Measurements from ENCODE around the gene NPR3. TPM values are rescaled to one million over a fixed set of nuclear protein-coding genes. Genes with fewer than 3 reads are reported as not detected.

Gene NPR3
- total and polyA plus RNA-seq, 2 of the 8 experiments (the other 6 are each of a cell fraction or from before 2014, with no cell fraction given): not detected

- H3K4ac ChIP-seq (replicated peaks; ENCODE audit: insufficient read length, low read depth, low read length): no peak overlapping the region
- H2BK12ac ChIP-seq (ENCODE audit: low read depth, low read length): no peak overlapping the region
- no peaks in the 10 kb centered on the region for H3K23me2 ChIP-seq (ENCODE audit: low read depth, low read length)
- no peak overlapping the region for H3K4me3 ChIP-seq (ENCODE audit: extremely low read depth in 1 of 4, insufficient read depth in 2 of 4, low read depth in 3 of 4, low read length in 4 of 4)
- DNase-seq (ENCODE audit: low read depth in 1 of 2, low spot score in 2 of 2): no peak
- no peak overlapping the region for H4K5ac ChIP-seq (ENCODE audit: insufficient read length, low read depth, low read length)
- H3K36me3 ChIP-seq (ENCODE audit: control insufficient read depth in 2 of 4, insufficient read depth in 4 of 4, low read length in 3 of 4): no peaks in the 10 kb centered on the region; a peak in 1 of 8 replicates
- no peaks in the 10 kb centered on the region for H3K27me3 ChIP-seq (replicated peaks in 1 of 4; ENCODE audit: control insufficient read depth in 3 of 4, extremely low read depth in 1 of 4, insufficient read depth in 3 of 4, low read length in 3 of 4)
- H2BK20ac ChIP-seq (ENCODE audit: low read length): no peak overlapping the region
- no peak overlapping the region for H3K56ac ChIP-seq (replicated peaks; ENCODE audit: insufficient read length, low read depth, low read length)
- H4K91ac ChIP-seq (replicated peaks; ENCODE audit: insufficient read length, low read length): no peak overlapping the region
- no peak overlapping the region for H2BK120ac ChIP-seq (replicated peaks; ENCODE audit: low read depth, low read length)
- no peak overlapping the region for H3K14ac ChIP-seq (ENCODE audit: insufficient read length)
- no peak overlapping the region for H3K27ac ChIP-seq (ENCODE audit: low read depth, low read length)
- H3K4me2 ChIP-seq (ENCODE audit: insufficient read depth in 1 of 2, low read depth in 2 of 2, low read length in 2 of 2): no peak overlapping the region
- WGBS, 2 experiments (ENCODE audit: extremely low coverage in 1 of 2, insufficient coverage in 1 of 2, insufficient read length in 1 of 2, insufficient replicate concordance in 2 of 2, low coverage in 1 of 2, low lambda C conversion rate in 2 of 2, missing lambda C conversion rate in 1 of 2): 95% methylated on average over 6 of the region's 11 CpGs; no CpG with 5 or more reads in 1 of the 2 experiments
- no peak overlapping the region for H3K9ac ChIP-seq (replicated peaks in 1 of 4; ENCODE audit: extremely low read depth in 1 of 4, low read depth in 3 of 4, low read length in 3 of 4)
- ChIA-PET CTCF (ENCODE audit: partially characterized antibody) (interaction anchor here (0.8 to 1.6 kb wide), 4 partner anchors 10 to 173 kb away, joined by 3 to 4 read pairs (median 4); no protein-coding TSS in a partner anchor), POLR2A (ENCODE audit: partially characterized antibody) (interaction anchor here (0.8 kb wide), 1 partner anchor 11 kb away, joined by 3 read pairs; no protein-coding TSS in a partner anchor)
- H3K4me1 ChIP-seq (replicated peaks in 1 of 4; ENCODE audit: control insufficient read depth in 3 of 4, insufficient read depth in 4 of 4, low read length in 3 of 4): peaks cover 0 to 2% (median 1%) of the 10 kb centered on the region in 4 experiments; a peak in 2 of 7 replicates
- no peak overlapping the region for H2AK5ac ChIP-seq (ENCODE audit: low read depth, low read length)
- no peaks in the 10 kb centered on the region for H4K20me1 ChIP-seq (replicated peaks in 1 of 2; ENCODE audit: control insufficient read depth in 1 of 2, insufficient read depth in 2 of 2, low read length in 2 of 2)
- H3K18ac ChIP-seq (ENCODE audit: extremely low read depth, low read length): no peak overlapping the region
- TF ChIP-seq RBBP5 (IDR thresholded peaks at IDR 0.05; ENCODE audit: borderline replicate concordance, low read depth, low read length): no peak
- TF ChIP-seq SP4 (IDR thresholded peaks at IDR 0.05; ENCODE audit: low read length): no peak
- TF ChIP-seq NANOG (IDR thresholded peaks at IDR 0.05; ENCODE audit: insufficient read depth, low read depth, low read length, poor library complexity, severe bottlenecking): no peak
- H2BK5ac ChIP-seq (ENCODE audit: low read depth, low read length): no peak overlapping the region
- no peaks in the 10 kb centered on the region for H3K79me2 ChIP-seq (ENCODE audit: control insufficient read depth in 1 of 2, insufficient read depth in 2 of 2, low read length in 2 of 2)
- H4K8ac ChIP-seq (ENCODE audit: extremely low read depth, insufficient read depth, low read length): no peak overlapping the region
- H2BK15ac ChIP-seq (ENCODE audit: low read length): no peak overlapping the region
- no peak for FAIRE-seq
- no peak overlapping the region for H3K23ac ChIP-seq (ENCODE audit: insufficient read length)
- peaks cover 5 to 9% of the 10 kb centered on the region in 2 experiments; a peak in 1 of 4 replicates for H3K9me3 ChIP-seq (ENCODE audit: insufficient read depth in 2 of 2, low read depth in 1 of 2, low read length in 1 of 2)
- no peak overlapping the region for H2AFZ ChIP-seq (ENCODE audit: low read length)
- H3K79me1 ChIP-seq (ENCODE audit: low read depth, low read length): no peaks in the 10 kb centered on the region; the same call in 1 of the 2 replicates
Observed at GRCh38 chr5:32678472-32678871, 32.6 kb upstream of the NPR3 start.

All from H1 (cell line).